HG03439 (cell line): ENCODE measurements around the gene PEX11G.

Experiments
- ATAC-seq: cut with Tn5 transposase; IDR thresholded peaks from one replicate; pipeline ENCODE4 v1.9.1; 2021; ENCODE audit warnings: mild to moderate bottlenecking, moderate library complexity; ENCODE audit not compliant: unreplicated experiment

Gene PEX11G

GRCh38 chr19:7500811-7501450 lies 12.1 kb upstream of the PEX11G start:
- ATAC-seq = no peak

GRCh38 chr19:7497292-7497691 lies 8.5 kb upstream of the PEX11G start:
- ATAC-seq = no peak

GRCh38 chr19:7494416-7495098 lies 5.7 kb upstream of the PEX11G start:
- ATAC-seq = no peak

DNA sequence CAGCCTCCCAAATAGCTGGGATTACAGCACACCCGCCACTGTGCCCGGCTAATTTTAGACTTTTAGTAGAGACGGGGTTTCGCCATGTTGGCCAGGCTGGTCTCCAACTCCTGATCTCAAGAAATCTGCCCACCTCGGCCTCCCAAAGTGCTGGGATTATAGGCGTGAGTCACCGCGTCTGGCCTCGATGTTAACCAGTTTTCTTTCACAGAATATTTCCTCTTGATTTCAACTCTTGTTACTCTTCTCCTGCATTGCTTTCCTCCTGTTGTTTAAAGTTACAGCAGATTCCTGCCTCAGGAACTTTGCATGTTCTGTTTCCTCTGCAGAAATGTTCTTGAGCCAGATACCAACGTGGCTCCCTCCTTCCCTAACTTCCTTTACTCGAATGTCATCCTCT lies 3.7 kb upstream of the PEX11G start:
- no peak for ATAC-seq

- no peak for ATAC-seq
Measured at GRCh38 chr19:7492142-7492541, 3.3 kb upstream of the PEX11G start.

- no peak for ATAC-seq
Measured at GRCh38 chr19:7489609-7490044, 792 bp upstream of the PEX11G start.

DNA sequence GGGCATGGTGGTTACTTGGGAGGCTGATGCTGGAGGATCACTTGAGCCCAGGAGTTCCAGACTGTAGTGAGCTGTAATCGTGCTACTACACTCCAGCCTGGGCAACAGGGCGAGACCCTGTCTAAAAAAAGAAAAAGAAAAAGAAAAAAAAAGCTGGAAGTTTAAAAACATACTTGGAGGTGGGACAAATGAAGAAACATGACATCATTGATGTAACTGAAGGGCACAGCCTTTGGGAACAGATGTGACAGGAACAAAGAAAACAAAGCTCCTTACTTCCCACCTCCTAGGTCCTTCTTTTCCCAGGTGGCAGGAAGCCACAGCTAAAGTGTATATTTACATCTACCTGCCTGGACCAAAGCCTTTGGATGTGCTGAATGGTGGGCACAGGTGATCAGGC lies 1.9 kb downstream of the PEX11G start:
- no peak for ATAC-seq

DNA sequence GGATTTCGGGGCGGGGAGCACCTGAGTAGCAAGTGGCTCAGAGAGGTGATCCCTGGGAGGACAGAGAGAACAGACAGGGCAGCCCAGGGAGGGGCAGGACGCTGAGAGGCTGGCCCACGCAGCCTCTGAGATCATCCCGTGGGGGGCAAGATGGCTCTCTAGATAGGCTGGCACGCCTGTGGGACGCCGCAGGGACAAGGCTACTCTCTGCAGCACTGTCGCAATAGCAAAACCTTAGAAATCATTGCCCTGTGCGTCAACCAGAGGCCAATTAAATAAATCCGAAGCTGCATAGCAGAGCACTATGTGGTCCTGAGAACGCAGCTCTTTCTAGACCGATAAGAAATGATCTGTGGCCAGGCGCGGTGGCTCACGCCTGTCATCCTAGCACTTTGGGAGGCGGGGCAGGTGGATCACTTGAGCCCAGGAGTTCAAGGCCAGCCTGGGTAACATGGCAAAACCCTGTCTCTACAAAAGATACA lies 5.1 kb downstream of the PEX11G start:
- no peak for ATAC-seq

DNA sequence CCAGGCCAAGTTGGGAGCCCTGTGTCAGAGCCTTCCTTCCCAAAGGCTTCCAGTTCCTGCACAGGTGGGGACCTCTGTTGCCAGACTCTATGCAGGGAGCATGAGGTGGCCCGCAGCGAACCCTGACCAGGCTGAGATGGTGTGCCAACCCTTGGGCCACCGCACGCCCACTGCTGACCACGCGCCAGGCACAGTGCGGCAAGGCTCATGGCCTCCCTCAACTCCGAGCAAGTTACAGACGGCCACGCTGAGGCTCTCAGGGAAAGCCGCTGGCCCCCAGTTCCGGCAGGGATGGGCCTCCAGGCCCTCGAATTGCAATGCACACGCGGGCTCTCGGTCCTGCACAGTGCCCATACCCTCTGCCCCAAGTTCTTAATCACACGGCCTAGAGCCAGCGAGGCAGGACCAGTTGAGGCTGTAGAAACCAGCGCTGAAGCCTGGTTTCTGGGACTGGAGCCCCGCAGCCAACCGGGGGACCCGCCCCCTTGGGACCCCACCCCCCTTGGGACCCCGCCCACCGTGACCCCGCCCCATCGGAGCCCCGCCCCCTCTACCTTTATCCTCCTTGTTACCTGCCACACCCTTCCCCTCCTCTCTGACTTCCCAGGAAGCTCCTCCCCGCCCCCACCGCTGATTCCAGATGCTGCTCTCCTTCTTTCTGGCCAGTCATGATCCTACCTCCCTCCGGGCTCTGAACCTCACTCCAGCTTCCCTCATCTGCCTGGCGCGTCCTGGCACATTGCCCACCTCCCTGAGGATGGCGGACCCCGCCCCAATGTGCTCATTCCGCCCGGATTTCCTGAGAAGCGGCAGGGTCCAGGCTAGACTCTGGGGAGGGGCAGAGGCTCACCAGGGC lies 6.0 kb downstream of the PEX11G start:
- ATAC-seq = no peak

DNA sequence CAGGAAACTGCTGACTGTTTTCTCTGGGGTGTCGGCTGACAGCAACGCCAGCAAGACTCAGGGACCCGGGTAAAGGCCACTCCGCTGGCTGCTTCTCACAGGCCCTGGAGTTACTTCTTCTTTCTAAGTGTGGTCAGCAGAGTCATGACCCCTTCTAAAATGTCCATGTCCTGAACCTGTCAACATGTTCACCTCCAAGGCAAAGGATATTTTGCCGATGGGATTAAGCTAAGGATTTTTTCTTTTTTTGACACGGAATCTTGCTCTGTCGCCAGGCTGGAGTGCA lies 7.9 kb downstream of the PEX11G start:
- no peak for ATAC-seq

GRCh38 chr19:7480222-7480969 lies 8.4 kb downstream of the PEX11G start:
- ATAC-seq = no peak

- no peak for ATAC-seq
Measured at GRCh38 chr19:7478843-7479227, 10.0 kb downstream of the PEX11G start.

DNA sequence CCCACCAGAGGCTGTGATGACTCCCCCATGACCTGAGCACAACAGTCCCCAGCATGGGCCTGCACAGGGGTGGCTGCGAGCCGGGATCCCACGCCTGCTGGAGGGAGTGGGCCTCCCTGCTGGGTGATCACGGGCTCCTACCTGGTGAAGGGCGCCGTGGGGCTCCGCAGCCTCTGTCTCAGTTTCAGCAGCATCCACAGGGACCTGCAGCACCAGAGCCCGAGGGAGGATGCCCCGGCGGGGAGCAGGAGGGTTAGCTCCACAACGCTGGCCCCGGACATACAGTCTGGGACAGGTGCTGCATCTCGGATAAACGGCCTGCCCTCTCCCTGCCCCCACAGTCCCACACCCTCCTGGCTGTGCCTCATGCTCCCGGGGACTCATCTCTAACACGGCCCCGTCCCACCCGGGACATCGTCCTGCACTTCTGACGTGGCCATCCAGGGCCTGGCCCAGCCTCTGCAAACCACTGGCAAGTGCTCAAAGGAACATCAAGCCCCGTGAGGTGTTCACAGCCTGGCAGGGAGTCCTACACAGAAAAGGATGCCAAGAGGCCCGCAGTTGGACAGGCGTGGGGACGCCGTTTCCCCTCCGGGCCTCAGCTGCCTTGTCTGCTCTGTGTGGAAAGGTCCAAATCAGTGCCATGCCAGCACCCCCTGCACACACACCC lies 10.5 kb downstream of the PEX11G start:
- no peak for ATAC-seq

DNA sequence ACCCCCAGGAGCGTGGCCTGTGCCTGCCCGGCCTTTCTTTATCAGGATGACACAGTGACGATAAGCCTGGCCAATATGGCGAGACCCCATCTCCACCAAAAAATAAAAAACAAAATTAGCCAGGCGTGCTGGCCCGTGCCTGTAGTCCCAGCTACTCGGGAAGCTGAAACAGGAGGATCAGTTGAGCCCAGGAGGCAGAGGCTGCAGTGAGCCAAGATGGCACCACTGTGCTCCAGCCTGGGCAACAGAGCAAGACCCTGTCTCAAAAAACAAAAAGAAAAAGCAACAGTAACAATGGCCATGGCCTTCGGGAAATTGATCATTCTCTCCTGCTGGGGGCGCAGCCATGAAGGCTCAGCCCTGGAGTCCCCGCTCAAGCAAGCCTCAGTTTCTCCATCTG lies 11.1 kb downstream of the PEX11G start:
- ATAC-seq = no peak

GRCh38 chr19:7476777-7477494 lies 11.9 kb downstream of the PEX11G start:
- ATAC-seq = no peak

DNA sequence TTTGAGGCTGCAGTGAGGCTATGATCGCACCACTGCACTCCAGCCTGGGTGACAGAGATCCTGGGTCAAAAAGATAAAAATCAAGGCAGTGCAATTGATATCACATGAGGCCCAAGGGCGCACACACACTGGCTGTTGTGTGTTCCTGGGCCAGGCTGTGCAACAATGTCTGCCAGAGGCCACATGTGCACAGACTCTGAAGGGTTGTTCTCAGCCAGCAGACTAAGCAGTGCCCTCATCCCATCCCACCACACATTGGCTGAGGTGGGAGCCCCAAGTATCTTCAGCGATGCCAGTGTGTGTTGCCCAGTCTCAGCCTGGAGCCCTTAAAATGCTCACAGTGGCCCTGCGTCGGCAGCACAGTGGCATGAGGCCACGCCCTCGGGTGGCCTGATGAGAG lies 12.6 kb downstream of the PEX11G start:
- ATAC-seq = no peak

GRCh38 chr19:7475665-7476064 lies 13.2 kb downstream of the PEX11G start:
- ATAC-seq = no peak

GRCh38 chr19:7471696-7472615 lies 16.9 kb downstream of the PEX11G start:
- ATAC-seq = no peak
